GM18498 (cell line): ENCODE measurements around the gene DCC.

Source experiments
- ATAC-seq: cut with Tn5 transposase; IDR thresholded peaks from one replicate; pipeline ENCODE4 v1.9.1; 2021; ENCODE audit warnings: mild to moderate bottlenecking, moderate library complexity; ENCODE audit not compliant: unreplicated experiment

The DCC gene

GRCh38 chr18:52339891-52340371 is at the start of gene DCC:
TSS of gene DCC (plus strand) at chr18:52340197. CDS start at chr18:52340788, 591 bp downstream.
- ATAC-seq, result peak; percentile 48

GRCh38 chr18:52310651-52311050 is 29.3 kb upstream of the DCC start:
- no peak for ATAC-seq

- no peak for ATAC-seq
Measured at GRCh38 chr18:52311331-52311730, 28.7 kb upstream of the DCC start.

- no peak for ATAC-seq
Measured at GRCh38 chr18:52312346-52312745, 27.7 kb upstream of the DCC start.

- no peak for ATAC-seq
Measured at GRCh38 chr18:52313213-52313612, 26.8 kb upstream of the DCC start.

GRCh38 chr18:52319424-52319983 is 20.5 kb upstream of the DCC start:
- ATAC-seq, result no peak

GRCh38 chr18:52322307-52322706 is 17.7 kb upstream of the DCC start:
- no peak for ATAC-seq

GRCh38 chr18:52323802-52324201 is 16.2 kb upstream of the DCC start:
- no peak for ATAC-seq

GRCh38 chr18:52325997-52326396 is 14.0 kb upstream of the DCC start:
- ATAC-seq, result no peak

- ATAC-seq, result no peak
Measured at GRCh38 chr18:52333860-52334259, 6.1 kb upstream of the DCC start.

- ATAC-seq, result no peak
Measured at GRCh38 chr18:52334307-52334706, 5.7 kb upstream of the DCC start.

- no peak for ATAC-seq
Measured at GRCh38 chr18:52334896-52335295, 5.1 kb upstream of the DCC start.

- no peak for ATAC-seq
Measured at GRCh38 chr18:52337276-52337675, 2.7 kb upstream of the DCC start.

- no peak for ATAC-seq
Measured at GRCh38 chr18:52340406-52341102, 557 bp downstream of the DCC start.

- no peak for ATAC-seq
Measured at GRCh38 chr18:52341103-52341432, 1.1 kb downstream of the DCC start.

GRCh38 chr18:52341608-52342381 is 1.8 kb downstream of the DCC start:
- no peak for ATAC-seq

GRCh38 chr18:52342456-52342855 is 2.5 kb downstream of the DCC start:
- no peak for ATAC-seq

GRCh38 chr18:52343138-52343537 is 3.1 kb downstream of the DCC start:
- no peak for ATAC-seq

GRCh38 chr18:52343731-52344340 is 3.8 kb downstream of the DCC start:
- no peak for ATAC-seq

- no peak for ATAC-seq
Measured at GRCh38 chr18:52344881-52345280, 4.9 kb downstream of the DCC start.

GRCh38 chr18:52345428-52345827 is 5.4 kb downstream of the DCC start:
- ATAC-seq, result no peak

- no peak for ATAC-seq
Measured at GRCh38 chr18:52348209-52348608, 8.2 kb downstream of the DCC start.
